Right atrium auricular region (tissue), 2 donors: Measurements from ENCODE around the gene POU4F1. TPM values are rescaled to one million over a fixed set of nuclear protein-coding genes. Genes with fewer than 3 reads are reported as not detected.

ENCODE experiments used
- DNase-seq: peaks from one replicate; pipeline ENCODE4 v3.0.0-alpha.2; 2019; ENCODE audit warnings: low spot score
- H3K27ac ChIP-seq, 2 donors: fragments of 200-600 bp; sonication (generic); 1 replicate in 1 of 2; 2 replicates in 1 of 2; pipeline ENCODE4 v1.5.1; 2016 to 2019
- H3K27me3 ChIP-seq, 2 donors: fragments of 200-600 bp; sonication (generic); one replicate each; pipeline versions ENCODE4 v1.5.1 to v1.6.0; 2017 to 2019
- H3K36me3 ChIP-seq: fragments of 200-600 bp; sonication (generic); one replicate; pipeline ENCODE4 v1.5.1; 2016
- H3K4me1 ChIP-seq, 2 donors: fragments of 200-600 bp; sonication (generic); one replicate each; pipeline versions ENCODE4 v1.5.1 to v1.6.0; 2017 to 2019
- H3K4me3 ChIP-seq, 2 donors: fragments of 200-600 bp; sonication (generic); 1 replicate in 1 of 2; 2 replicates in 1 of 2; pipeline ENCODE4 v1.5.1; 2017 to 2019; ENCODE audit warnings: mild to moderate bottlenecking in 1 of 2, moderate library complexity in 1 of 2
- H3K9me3 ChIP-seq, 2 donors: fragments of 200-600 bp; sonication (generic); one replicate each; pipeline ENCODE4 v1.5.1; 2019
- CTCF ChIP-seq, 2 donors: fragments of 200-600 bp; sonication (generic); IDR thresholded peaks; one replicate each; pipeline ENCODE4 v1.5.1; 2019; ENCODE audit warnings: antibody characterized with exemption in 2 of 2
- total RNA-seq, 2 donors: library from RNA; depleted of rRNA; stranded (reverse); fragments of >200 nt; gene quantifications; one replicate each; pipeline ENCODE4 v1.1.0, GENCODE V29; 2016

Gene POU4F1
- total RNA-seq, 2 donors from 2014 or later = not detected

- no peaks in the 10 kb centered on the region for H3K27me3 ChIP-seq
- no peaks in the 10 kb centered on the region for H3K4me1 ChIP-seq
- H3K27ac ChIP-seq = no peak overlapping the region
- H3K9me3 ChIP-seq = no peaks in the 10 kb centered on the region
- DNase-seq = no peak
- H3K4me3 ChIP-seq = no peak overlapping the region
- no peak for TF ChIP-seq CTCF (IDR thresholded peaks at IDR 0.05)
- H3K36me3 ChIP-seq = peaks cover 43% of the 10 kb centered on the region
Observed at GRCh38 chr13:78636495-78636894, 33.1 kb upstream of the POU4F1 start.

GRCh38 chr13:78632996-78633395 lies 29.6 kb upstream of the POU4F1 start:
- Histone ChIP-seq H3K4me1 (no peaks in the 10 kb centered on the region), H3K27ac (no peak overlapping the region), H3K27me3 (no peaks in the 10 kb centered on the region), H3K9me3 (no peaks in the 10 kb centered on the region), H3K36me3 (peaks cover 33% of the 10 kb centered on the region), H3K4me3 (no peak overlapping the region)
- no peak for DNase-seq
- no peak for TF ChIP-seq CTCF (IDR thresholded peaks at IDR 0.05)

- no peaks in the 10 kb centered on the region for H3K9me3 ChIP-seq
- no peak for DNase-seq
- H3K27ac ChIP-seq = no peak overlapping the region
- no peak for TF ChIP-seq CTCF (IDR thresholded peaks at IDR 0.05)
- H3K4me3 ChIP-seq = no peak overlapping the region
- peaks cover 30% of the 10 kb centered on the region for H3K36me3 ChIP-seq
- H3K27me3 ChIP-seq = no peaks in the 10 kb centered on the region
- H3K4me1 ChIP-seq = no peaks in the 10 kb centered on the region
Observed at GRCh38 chr13:78631077-78631476, 27.7 kb upstream of the POU4F1 start.

- Histone ChIP-seq H3K4me1 (no peaks in the 10 kb centered on the region), H3K27me3 (no peaks in the 10 kb centered on the region), H3K9me3 (no peaks in the 10 kb centered on the region), H3K4me3 (no peak overlapping the region), H3K36me3 (peaks cover 30% of the 10 kb centered on the region), H3K27ac (no peak overlapping the region)
- no peak for DNase-seq
- TF ChIP-seq CTCF (IDR thresholded peaks at IDR 0.05) = no peak
Observed at GRCh38 chr13:78630511-78630910, 27.2 kb upstream of the POU4F1 start.

GRCh38 chr13:78625384-78625783 lies 22.0 kb upstream of the POU4F1 start:
- Histone ChIP-seq H3K36me3 (peaks cover 3% of the 10 kb centered on the region), H3K9me3 (no peaks in the 10 kb centered on the region), H3K4me3 (no peak overlapping the region), H3K4me1 (no peaks in the 10 kb centered on the region), H3K27ac (no peak overlapping the region), H3K27me3 (no peaks in the 10 kb centered on the region)
- no peak for DNase-seq
- no peak for TF ChIP-seq CTCF (IDR thresholded peaks at IDR 0.05)

- Histone ChIP-seq H3K27ac (no peak overlapping the region), H3K4me3 (no peak overlapping the region), H3K36me3 (no peaks in the 10 kb centered on the region), H3K9me3 (no peaks in the 10 kb centered on the region), H3K4me1 (no peaks in the 10 kb centered on the region), H3K27me3 (no peaks in the 10 kb centered on the region)
- no peak for DNase-seq
- TF ChIP-seq CTCF (IDR thresholded peaks at IDR 0.05) = no peak
Observed at GRCh38 chr13:78623132-78623531, 19.8 kb upstream of the POU4F1 start.
